Loucy (cell line): ENCODE results near the gene LAMB3.

ENCODE experiments used
- H2AFZ ChIP-seq: fragments of 200-600 bp; sonication (generic); 2 replicates; pipeline ENCODE4 v1.6.0; 2016; ENCODE audit warnings: antibody characterized with exemption, mild to moderate bottlenecking, low read length, moderate library complexity
- H3F3A ChIP-seq: fragments of 200-600 bp; 2 replicates; pipeline ENCODE4 v1.6.0; 2016; ENCODE audit warnings: antibody characterized with exemption, low read depth, mild to moderate bottlenecking
- H3K27me3 ChIP-seq: fragments of 200-600 bp; sonication (generic); 2 replicates; pipeline ENCODE4 v1.6.1; 2014; ENCODE audit warnings: low read length, mild to moderate bottlenecking; ENCODE audit not compliant: insufficient read depth, poor library complexity, severe bottlenecking
- H3K36me3 ChIP-seq: fragments of 200-600 bp; sonication (generic); 2 replicates; pipeline ENCODE4 v1.6.1; 2016; ENCODE audit warnings: low read length; ENCODE audit not compliant: insufficient read depth
- H3K4me1 ChIP-seq: fragments of 200-600 bp; sonication (generic); 2 replicates; pipeline ENCODE4 v1.5.1; 2014; ENCODE audit warnings: low read length, mild to moderate bottlenecking; ENCODE audit not compliant: insufficient read depth, poor library complexity, severe bottlenecking
- H3K4me2 ChIP-seq: fragments of 200-600 bp; sonication (generic); 2 replicates; pipeline ENCODE4 v1.6.0; 2014; ENCODE audit warnings: antibody characterized with exemption, low read length, low read depth, mild to moderate bottlenecking; ENCODE audit not compliant: poor library complexity, severe bottlenecking
- H3K4me3 ChIP-seq: fragments of 200-600 bp; sonication (generic); 2 replicates; pipeline ENCODE4 v1.5.1; 2014; ENCODE audit warnings: low read length, mild to moderate bottlenecking, mixed read lengths; ENCODE audit not compliant: poor library complexity, severe bottlenecking
- H3K79me2 ChIP-seq: fragments of 200-600 bp; sonication (generic); 2 replicates; pipeline ENCODE4 v1.6.1; 2014; ENCODE audit warnings: low read length; ENCODE audit not compliant: insufficient read depth
- H3K9ac ChIP-seq: fragments of 200-600 bp; sonication (generic); 2 replicates; pipeline ENCODE4 v1.6.0; 2014; ENCODE audit warnings: mild to moderate bottlenecking, low read depth, low read length, moderate library complexity; ENCODE audit not compliant: poor library complexity, severe bottlenecking
- H3K9me2 ChIP-seq: fragments of 200-600 bp; sonication (generic); replicated peaks from 2 replicates; pipeline ENCODE4 v1.6.1; 2016; ENCODE audit warnings: low read depth, low read length, mixed read lengths
- H3K9me3 ChIP-seq: fragments of 200-600 bp; sonication (generic); 2 replicates; pipeline ENCODE4 v1.6.1; 2014; ENCODE audit warnings: mild to moderate bottlenecking, antibody characterized with exemption, low read length, low read depth; ENCODE audit not compliant: insufficient read depth
- H4K20me1 ChIP-seq: fragments of 200-600 bp; sonication (generic); 2 replicates; pipeline ENCODE4 v1.6.0; 2014; ENCODE audit warnings: antibody characterized with exemption, low read length, mild to moderate bottlenecking; ENCODE audit not compliant: insufficient read depth, poor library complexity, severe bottlenecking
- EZH2phosphoT487 ChIP-seq: fragments of 200-600 bp; IDR thresholded peaks from 2 replicates; pipeline ENCODE4 v1.6.1; 2018; ENCODE audit warnings: antibody characterized with exemption, mild to moderate bottlenecking, moderate library complexity, borderline replicate concordance
- TF ChIP-seq, protein P1 (sequence below): fragments of 200-600 bp; sonication (generic); conservative IDR thresholded peaks from 2 replicates; pipeline ENCODE4 v1.5.1; 2014; ENCODE audit warnings: mild to moderate bottlenecking, antibody characterized with exemption, low read length

The LAMB3 gene

DNA sequence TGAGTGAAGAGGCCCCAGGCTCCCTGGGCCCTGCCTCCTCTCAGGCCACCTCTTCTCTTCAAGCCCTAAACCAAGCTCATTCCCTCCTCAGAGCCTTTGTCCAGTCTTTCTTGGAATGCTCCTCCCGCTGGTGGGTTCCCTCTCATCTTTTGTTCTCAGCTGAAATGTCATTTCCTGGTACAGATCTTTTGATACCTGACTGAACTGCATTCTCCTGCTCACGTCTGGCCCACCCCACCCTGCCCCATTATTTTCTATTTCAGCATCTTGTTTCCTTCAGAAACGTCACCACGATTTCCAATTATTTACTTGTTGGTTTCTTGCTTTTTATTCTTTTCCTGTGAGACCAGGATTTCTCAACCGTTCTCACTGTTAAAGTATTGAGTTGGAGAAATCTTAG is 16.4 kb downstream of the LAMB3 start:
- H3K36me3 ChIP-seq, result no peaks in the 10 kb centered on the region
- H4K20me1 ChIP-seq, result no peaks in the 10 kb centered on the region
- no peaks in the 10 kb centered on the region for H3K9me3 ChIP-seq
- no peak for TF ChIP-seq EZH2phosphoT487
- TF ChIP-seq, protein P1, sequence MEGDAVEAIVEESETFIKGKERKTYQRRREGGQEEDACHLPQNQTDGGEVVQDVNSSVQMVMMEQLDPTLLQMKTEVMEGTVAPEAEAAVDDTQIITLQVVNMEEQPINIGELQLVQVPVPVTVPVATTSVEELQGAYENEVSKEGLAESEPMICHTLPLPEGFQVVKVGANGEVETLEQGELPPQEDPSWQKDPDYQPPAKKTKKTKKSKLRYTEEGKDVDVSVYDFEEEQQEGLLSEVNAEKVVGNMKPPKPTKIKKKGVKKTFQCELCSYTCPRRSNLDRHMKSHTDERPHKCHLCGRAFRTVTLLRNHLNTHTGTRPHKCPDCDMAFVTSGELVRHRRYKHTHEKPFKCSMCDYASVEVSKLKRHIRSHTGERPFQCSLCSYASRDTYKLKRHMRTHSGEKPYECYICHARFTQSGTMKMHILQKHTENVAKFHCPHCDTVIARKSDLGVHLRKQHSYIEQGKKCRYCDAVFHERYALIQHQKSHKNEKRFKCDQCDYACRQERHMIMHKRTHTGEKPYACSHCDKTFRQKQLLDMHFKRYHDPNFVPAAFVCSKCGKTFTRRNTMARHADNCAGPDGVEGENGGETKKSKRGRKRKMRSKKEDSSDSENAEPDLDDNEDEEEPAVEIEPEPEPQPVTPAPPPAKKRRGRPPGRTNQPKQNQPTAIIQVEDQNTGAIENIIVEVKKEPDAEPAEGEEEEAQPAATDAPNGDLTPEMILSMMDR, result no peak
- H3K27me3 ChIP-seq, result no peaks in the 10 kb centered on the region
- H3K9ac ChIP-seq, result no peak overlapping the region
- H3K9me2 ChIP-seq, result no peaks in the 10 kb centered on the region
- H3K4me1 ChIP-seq, result no peaks in the 10 kb centered on the region
- H3K4me3 ChIP-seq, result no peak overlapping the region
- no peak overlapping the region for H3K4me2 ChIP-seq
- no peaks in the 10 kb centered on the region for H3F3A ChIP-seq
- H3K79me2 ChIP-seq, result no peaks in the 10 kb centered on the region
- H2AFZ ChIP-seq, result no peak overlapping the region

DNA sequence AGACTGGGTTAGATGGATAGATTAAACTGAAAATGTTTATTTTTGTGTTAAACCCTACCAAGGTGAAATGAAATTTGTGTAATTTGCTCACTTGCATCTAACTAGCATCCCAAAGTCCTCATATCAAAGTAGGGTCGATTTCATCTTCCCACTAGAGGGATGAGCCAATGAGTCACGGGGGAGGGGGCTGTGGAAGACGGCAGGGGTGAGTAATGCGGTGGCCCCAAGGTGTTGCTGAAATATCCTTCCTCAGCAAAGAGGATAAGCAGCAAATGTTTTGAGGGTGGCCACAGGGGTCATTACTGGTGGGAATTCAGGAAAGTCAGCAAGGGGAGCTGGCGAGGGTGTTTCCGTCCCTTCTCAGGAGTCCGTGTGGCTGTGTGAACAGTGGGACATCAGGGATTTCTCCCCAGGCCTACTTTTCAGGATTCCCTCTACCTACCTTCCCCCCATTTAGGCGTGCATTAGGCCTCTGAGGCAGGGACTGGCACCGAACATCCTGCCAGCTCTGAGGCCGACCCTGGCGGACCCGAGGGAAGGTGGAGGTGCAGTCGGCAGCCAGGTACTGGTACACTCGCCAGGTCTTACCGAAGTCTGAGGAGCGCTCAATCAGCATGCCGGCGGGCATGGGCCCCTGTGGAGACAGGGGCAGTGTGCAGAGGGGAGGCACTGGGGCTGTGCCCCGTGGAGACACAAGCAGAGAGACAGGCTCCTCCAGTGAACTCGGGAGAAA is 18.1 kb downstream of the LAMB3 start:
- no peak for TF ChIP-seq EZH2phosphoT487
- TF ChIP-seq, protein P1, result no peak
- Histone ChIP-seq H3K4me2 (no peak overlapping the region), H4K20me1 (no peaks in the 10 kb centered on the region), H2AFZ (no peak overlapping the region), H3K4me1 (no peaks in the 10 kb centered on the region), H3K4me3 (no peak overlapping the region), H3K9me3 (no peaks in the 10 kb centered on the region), H3K79me2 (no peaks in the 10 kb centered on the region), H3K9me2 (no peaks in the 10 kb centered on the region), H3K36me3 (no peaks in the 10 kb centered on the region), H3K27me3 (no peaks in the 10 kb centered on the region), H3F3A (no peaks in the 10 kb centered on the region), H3K9ac (no peak overlapping the region)

DNA sequence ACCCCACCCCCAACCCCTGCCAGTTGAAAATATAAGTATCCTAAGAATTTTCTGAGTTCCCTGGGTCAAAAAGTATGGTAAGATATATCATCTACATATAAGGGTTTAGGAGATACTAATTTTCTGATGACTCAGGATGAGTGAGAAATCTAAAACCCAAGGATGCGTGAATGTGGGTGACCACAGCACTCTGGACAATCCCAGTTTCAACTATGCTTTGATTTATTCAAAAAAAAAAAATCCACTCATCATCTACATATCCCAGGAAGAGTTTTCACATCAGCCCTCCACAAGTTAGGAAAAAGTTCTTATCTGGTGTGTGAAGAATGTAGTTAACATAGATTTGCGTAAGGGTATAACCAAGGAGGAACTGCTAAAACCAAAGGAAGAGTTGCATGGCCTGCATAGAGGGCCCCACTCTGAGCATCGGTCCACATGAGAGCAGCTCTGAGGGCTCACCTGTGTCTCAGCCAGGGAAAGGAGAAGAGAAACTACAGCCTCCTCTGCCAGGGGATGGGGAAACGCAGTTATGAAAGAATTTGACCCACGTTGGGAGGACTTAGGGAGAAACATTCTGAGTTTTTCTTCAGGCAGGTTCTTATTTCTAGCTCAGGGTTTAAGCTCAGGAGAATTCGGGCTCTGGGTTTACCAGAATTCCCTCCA is 18.8 kb downstream of the LAMB3 start:
- Histone ChIP-seq H2AFZ (no peak overlapping the region), H3K27me3 (no peaks in the 10 kb centered on the region), H3K9me3 (no peaks in the 10 kb centered on the region), H3K4me3 (no peak overlapping the region), H3F3A (no peaks in the 10 kb centered on the region), H3K79me2 (no peaks in the 10 kb centered on the region), H3K4me1 (no peaks in the 10 kb centered on the region), H4K20me1 (no peaks in the 10 kb centered on the region), H3K36me3 (no peaks in the 10 kb centered on the region), H3K4me2 (no peak overlapping the region), H3K9ac (no peak overlapping the region), H3K9me2 (no peaks in the 10 kb centered on the region)
- TF ChIP-seq EZH2phosphoT487, result no peak
- TF ChIP-seq, protein P1, result no peak
